K562 (cell line): Measurements from ENCODE around the gene C9orf50. TPM values are rescaled to one million over a fixed set of nuclear protein-coding genes. Genes with fewer than 3 reads are reported as not detected.

ENCODE experiments used
- ATF4 ChIP-seq: fragments of 450-650 bp; formaldehyde crosslinking; IDR thresholded peaks from 2 replicates; pipeline ENCODE4 v1.4.0; 2022; ENCODE audit warnings: mild to moderate bottlenecking, moderate library complexity
- BRF1 ChIP-seq: IDR thresholded peaks from 3 replicates; pipeline ENCODE4 v1.6.1; 2011; ENCODE audit warnings: borderline replicate concordance, mild to moderate bottlenecking; ENCODE audit not compliant: insufficient read length; ENCODE audit errors: extremely low read depth
- CEBPB ChIP-seq: fragments of 450-650 bp; IDR thresholded peaks from 2 replicates; pipeline ENCODE4 v1.6.1; 2016; ENCODE audit warnings: missing genetic modification characterization, missing compliant biosample characterization
- CHCHD3 ChIP-seq: fragments of 250-450 bp; sonication (Bioruptor Pico); IDR thresholded peaks from 2 replicates; pipeline ENCODE4 v2.1.2; 2022; ENCODE audit warnings: mild to moderate bottlenecking
- E2F3 ChIP-seq: fragments of 250-450 bp; sonication (Bioruptor Pico); IDR thresholded peaks from 2 replicates; pipeline ENCODE4 v1.4.0; 2020; ENCODE audit warnings: mild to moderate bottlenecking
- E4F1 ChIP-seq: fragments of 250-450 bp; sonication (Bioruptor Pico); IDR thresholded peaks from 2 replicates; pipeline ENCODE4 v1.5.0; 2021; ENCODE audit warnings: mild to moderate bottlenecking, borderline replicate concordance
- NELFE ChIP-seq: IDR thresholded peaks from 2 replicates; pipeline ENCODE4 v1.6.1; 2011; ENCODE audit warnings: mild to moderate bottlenecking; ENCODE audit not compliant: insufficient read depth, insufficient read length
- NRF1 ChIP-seq, 2 experiments: fragments of 450-650 bp; IDR thresholded peaks in 1 of 2; conservative IDR thresholded peaks in 1 of 2; 2 replicates each; pipeline ENCODE4 v1.6.1; 2014; ENCODE audit warnings: mild to moderate bottlenecking in 2 of 2
- PHB2 ChIP-seq: fragments of 450-650 bp; IDR thresholded peaks from 2 replicates; pipeline ENCODE4 v1.6.1; 2017; ENCODE audit warnings: low read depth
- RBBP5 ChIP-seq: fragments of 200-600 bp; sonication (generic); IDR thresholded peaks from 2 replicates; pipeline ENCODE4 v1.6.1; 2012; ENCODE audit warnings: borderline replicate concordance, mild to moderate bottlenecking, low read length, control low read depth, inconsistent platforms; ENCODE audit not compliant: insufficient read depth, poor library complexity, severe bottlenecking
- RBM15 ChIP-seq: fragments of 200-400 bp; formaldehyde crosslinking; IDR thresholded peaks from 2 replicates; pipeline ENCODE4 v1.6.1; 2018; ENCODE audit warnings: mild to moderate bottlenecking, low read length, moderate library complexity; ENCODE audit not compliant: insufficient read depth
- SREBF1 ChIP-seq: fragments of 150-350 bp; IDR thresholded peaks from 2 replicates; pipeline ENCODE4 v1.6.1; 2014; ENCODE audit warnings: antibody characterized with exemption, low read depth, low read length, borderline replicate concordance
- SRSF7 ChIP-seq: fragments of 200-400 bp; formaldehyde crosslinking; optimal IDR thresholded peaks from 2 replicates; pipeline ENCODE3; 2017; ENCODE audit warnings: mild to moderate bottlenecking, low read depth, low read length
- ZKSCAN1 ChIP-seq: fragments of 150-350 bp; IDR thresholded peaks from 2 replicates; pipeline ENCODE4 v1.6.1; 2016; ENCODE audit warnings: low read depth, low read length
- ZNF384 ChIP-seq: IDR thresholded peaks from 2 replicates; pipeline ENCODE4 v1.6.1; 2012; ENCODE audit warnings: low read depth, low read length, improper control_type of control experiment
- ZNF445 ChIP-seq: fragments of 250-450 bp; sonication (Bioruptor Pico); IDR thresholded peaks from 2 replicates; pipeline ENCODE4 v1.4.0; 2020; ENCODE audit warnings: low read depth, mild to moderate bottlenecking, moderate library complexity
- ZNF655 ChIP-seq: fragments of 250-450 bp; sonication (Bioruptor Pico); IDR thresholded peaks from 2 replicates; pipeline ENCODE4 v1.5.0; 2021
- polyA plus RNA-seq, 8 experiments: library from polyadenylated mRNA; depleted of rRNA in 4 of 8; stranded (reverse) in 5 of 8; unstranded in 3 of 8; fragments of >200 nt; fragmentation: Nextera tagmentation in 2 of 8; fragmentation: Illumina TruSeq in 1 of 8; extraction: Ambion mirVana in 2 of 8; extraction: Trizol in 1 of 8; gene quantifications; 2 replicates each; pipeline versions ENCODE4 v1.2.1 to v1.2.3, GENCODE V29; 2011 to 2014; ENCODE audit warnings: inconsistent platforms in 1 of 8, missing spikeins in 1 of 8
- total RNA-seq, 7 experiments: library from RNA; depleted of rRNA in 6 of 7; stranded (reverse); fragments of >200 nt in 6 of 7; fragmentation: Illumina TruSeq in 2 of 7; extraction: Trizol in 2 of 7; gene quantifications; 2 replicates each; pipeline versions ENCODE4 v1.2.1 to v1.2.3, GENCODE V29; 2011 to 2021; ENCODE audit warnings: low replicate concordance in 1 of 7
- TF ChIP-seq, protein P1 (sequence below), 2 experiments: fragments of 450-650 bp in 1 of 2; sonication (generic) in 1 of 2; formaldehyde crosslinking; conservative IDR thresholded peaks; 2 replicates each; pipeline versions ENCODE4 v1.4.0 to v1.8.1; 2020 to 2022; ENCODE audit warnings: mild to moderate bottlenecking in 1 of 2, missing genetic modification reagents in 1 of 2
- TF ChIP-seq, protein P2 (sequence below): fragments of 450-650 bp; IDR thresholded peaks from 2 replicates; pipeline ENCODE4 v1.6.1; 2017; ENCODE audit warnings: antibody characterized with exemption

Gene C9orf50
- total and polyA plus RNA-seq, 9 of the 15 experiments (the other 6 are each of a cell fraction or from before 2014, with no cell fraction given), result not detected

DNA sequence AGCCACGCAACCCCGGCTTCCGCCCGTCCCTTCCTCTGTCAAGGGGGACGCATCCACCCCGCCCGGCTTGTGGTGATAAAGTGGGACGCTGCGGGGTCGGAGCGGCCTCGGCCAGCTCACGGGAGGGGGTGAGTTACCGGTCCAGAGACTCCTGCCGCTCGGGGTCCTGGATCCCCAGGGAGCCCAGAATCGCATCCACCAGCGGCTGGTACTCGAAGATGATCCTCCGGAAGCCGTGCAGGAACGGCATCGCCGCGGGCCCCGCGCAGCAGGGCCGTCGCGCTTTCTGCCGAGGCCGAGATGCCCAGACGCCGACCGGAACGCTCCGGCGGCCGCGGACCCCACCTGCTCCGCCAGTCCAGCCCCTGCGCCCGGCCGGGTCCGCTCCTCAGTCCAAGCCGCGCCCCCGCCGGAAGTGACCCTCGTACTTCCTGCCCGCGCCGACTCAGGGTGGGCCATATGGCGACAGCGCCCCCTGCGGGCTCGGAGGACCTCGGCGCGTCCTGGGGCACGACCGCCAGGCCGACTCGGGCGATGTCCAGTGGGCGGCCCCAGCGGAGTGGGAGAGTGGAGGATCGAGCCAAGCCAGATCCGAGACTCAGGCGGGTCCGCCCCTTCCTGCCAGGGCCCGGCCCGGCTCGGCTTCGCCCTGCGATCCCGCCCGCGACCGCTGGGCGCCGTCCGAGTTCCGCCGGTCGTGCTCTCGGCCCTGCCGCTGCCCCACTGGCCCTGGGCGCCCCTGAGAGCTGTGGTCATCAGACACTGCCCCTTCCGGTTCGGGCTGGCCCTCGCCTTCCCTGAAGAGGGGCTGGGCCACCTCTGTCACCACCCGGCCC lies 21.1 kb upstream of the C9orf50 start, which contains the start of gene ASB6 (continued):
- TF ChIP-seq CEBPB (tag), result no peak
- no peak for TF ChIP-seq NELFE
- peak; percentile 96 for TF ChIP-seq RBBP5
- TF ChIP-seq, protein P1, sequence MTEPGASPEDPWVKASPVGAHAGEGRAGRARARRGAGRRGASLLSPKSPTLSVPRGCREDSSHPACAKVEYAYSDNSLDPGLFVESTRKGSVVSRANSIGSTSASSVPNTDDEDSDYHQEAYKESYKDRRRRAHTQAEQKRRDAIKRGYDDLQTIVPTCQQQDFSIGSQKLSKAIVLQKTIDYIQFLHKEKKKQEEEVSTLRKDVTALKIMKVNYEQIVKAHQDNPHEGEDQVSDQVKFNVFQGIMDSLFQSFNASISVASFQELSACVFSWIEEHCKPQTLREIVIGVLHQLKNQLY (CRISPR knock-in tag; conservative IDR thresholded peaks at IDR 0.05), result no peak
- TF ChIP-seq ZKSCAN1, result peak; percentile 61; the same call in 1 of the 2 replicates
- no peak for TF ChIP-seq CHCHD3 (CRISPR knock-in tag)
- TF ChIP-seq ZNF445 (CRISPR knock-in tag), result no peak
- no peak for TF ChIP-seq ATF4 (CRISPR knock-in tag)
- no peak for TF ChIP-seq BRF1
- no peak for TF ChIP-seq RBM15
- no peak for TF ChIP-seq ZNF655 (CRISPR knock-in tag)
- TF ChIP-seq PHB2, result no peak
- no peak for TF ChIP-seq SREBF1
- peak; percentile 80 to 84 for TF ChIP-seq NRF1 (conservative IDR thresholded peaks at IDR 0.05 in 1 of 2, IDR thresholded peaks at IDR 0.05 in 1 of 2)
- TF ChIP-seq SRSF7, result no peak
- no peak for TF ChIP-seq E2F3 (CRISPR knock-in tag)
- TF ChIP-seq, protein P2, sequence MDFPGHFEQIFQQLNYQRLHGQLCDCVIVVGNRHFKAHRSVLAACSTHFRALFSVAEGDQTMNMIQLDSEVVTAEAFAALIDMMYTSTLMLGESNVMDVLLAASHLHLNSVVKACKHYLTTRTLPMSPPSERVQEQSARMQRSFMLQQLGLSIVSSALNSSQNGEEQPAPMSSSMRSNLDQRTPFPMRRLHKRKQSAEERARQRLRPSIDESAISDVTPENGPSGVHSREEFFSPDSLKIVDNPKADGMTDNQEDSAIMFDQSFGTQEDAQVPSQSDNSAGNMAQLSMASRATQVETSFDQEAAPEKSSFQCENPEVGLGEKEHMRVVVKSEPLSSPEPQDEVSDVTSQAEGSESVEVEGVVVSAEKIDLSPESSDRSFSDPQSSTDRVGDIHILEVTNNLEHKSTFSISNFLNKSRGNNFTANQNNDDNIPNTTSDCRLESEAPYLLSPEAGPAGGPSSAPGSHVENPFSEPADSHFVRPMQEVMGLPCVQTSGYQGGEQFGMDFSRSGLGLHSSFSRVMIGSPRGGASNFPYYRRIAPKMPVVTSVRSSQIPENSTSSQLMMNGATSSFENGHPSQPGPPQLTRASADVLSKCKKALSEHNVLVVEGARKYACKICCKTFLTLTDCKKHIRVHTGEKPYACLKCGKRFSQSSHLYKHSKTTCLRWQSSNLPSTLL, result peak; percentile 94
- TF ChIP-seq E4F1 (CRISPR knock-in tag), result no peak
- TF ChIP-seq ZNF384, result peak; percentile 20; the same call in 1 of the 2 replicates
